ENCODE measurements around the gene ASB15.

ASB15 gene

GRCh38 chr7:123660514-123661354, 59.1 kb downstream of the ASB15 start:
- CTCF ChIA-PET: interaction anchor here (0.7 kb wide), 1 partner anchor 763 kb away, joined by 4 read pairs; no protein-coding TSS in a partner anchor
- TF ChIP-seq ZFP3 (tag by site-specific recombination; IDR thresholded peaks at IDR 0.05; ENCODE audit: low read depth) (no peak), ZNF341 (tag by site-specific recombination; IDR thresholded peaks at IDR 0.05; ENCODE audit: low read depth) (peak; percentile 53; the same call in 1 of the 2 replicates)
- Histone ChIP-seq H3K4me1 (ENCODE audit: control insufficient read depth, insufficient read depth, low read length) (no peaks in the 10 kb centered on the region), H3K36me3 (ENCODE audit: control insufficient read depth in 2 of 2, insufficient read depth in 1 of 2, low read length in 2 of 2) (no peaks in the 10 kb centered on the region), H3K27ac (ENCODE audit: extremely low read depth, low read depth, low read length) (no peak overlapping the region), H3K4me3 (ENCODE audit: low read depth, low read length) (no peak overlapping the region), H3K9me3 (ENCODE audit: control insufficient read depth, insufficient read depth, low read depth, low read length) (no peaks in the 10 kb centered on the region)
- POLR2A ChIA-PET: interaction anchor here (1.1 kb wide), 1 partner anchor 16 kb away, joined by 4 read pairs; no protein-coding TSS in a partner anchor

DNA sequence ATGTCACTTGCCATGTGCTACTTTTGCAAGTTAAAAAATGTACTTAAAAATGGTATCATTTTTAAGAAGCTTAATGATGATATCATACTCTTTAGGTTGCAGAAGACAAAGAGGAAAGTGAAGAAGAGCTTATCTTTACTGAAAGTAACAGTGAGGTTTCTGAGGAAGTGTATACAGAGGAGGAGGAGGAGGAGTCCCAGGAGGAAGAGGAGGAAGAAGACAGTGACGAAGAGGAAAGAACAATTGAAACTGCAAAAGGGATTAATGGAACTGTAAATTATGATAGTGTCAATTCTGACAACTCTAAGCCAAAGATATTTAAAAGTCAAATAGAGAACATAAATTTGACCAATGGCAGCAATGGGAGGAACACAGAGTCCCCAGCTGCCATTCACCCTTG, 60.1 kb downstream of the ASB15 start:
- Histone ChIP-seq H3K27ac (ENCODE audit: extremely low read depth, low read depth, low read length) (no peak overlapping the region), H3K4me3 (ENCODE audit: low read depth, low read length) (no peak overlapping the region), H3K36me3 (ENCODE audit: control insufficient read depth in 2 of 2, insufficient read depth in 1 of 2, low read length in 2 of 2) (no peaks in the 10 kb centered on the region), H3K9me3 (ENCODE audit: control insufficient read depth, insufficient read depth, low read depth, low read length) (no peaks in the 10 kb centered on the region), H3K4me1 (ENCODE audit: control insufficient read depth, insufficient read depth, low read length) (no peaks in the 10 kb centered on the region)
- POLR2A ChIA-PET: interaction anchor here (1.1 kb wide), 1 partner anchor 17 kb away, joined by 4 read pairs; no protein-coding TSS in a partner anchor
- CTCF ChIA-PET: no interaction called here
- TF ChIP-seq, protein P1, sequence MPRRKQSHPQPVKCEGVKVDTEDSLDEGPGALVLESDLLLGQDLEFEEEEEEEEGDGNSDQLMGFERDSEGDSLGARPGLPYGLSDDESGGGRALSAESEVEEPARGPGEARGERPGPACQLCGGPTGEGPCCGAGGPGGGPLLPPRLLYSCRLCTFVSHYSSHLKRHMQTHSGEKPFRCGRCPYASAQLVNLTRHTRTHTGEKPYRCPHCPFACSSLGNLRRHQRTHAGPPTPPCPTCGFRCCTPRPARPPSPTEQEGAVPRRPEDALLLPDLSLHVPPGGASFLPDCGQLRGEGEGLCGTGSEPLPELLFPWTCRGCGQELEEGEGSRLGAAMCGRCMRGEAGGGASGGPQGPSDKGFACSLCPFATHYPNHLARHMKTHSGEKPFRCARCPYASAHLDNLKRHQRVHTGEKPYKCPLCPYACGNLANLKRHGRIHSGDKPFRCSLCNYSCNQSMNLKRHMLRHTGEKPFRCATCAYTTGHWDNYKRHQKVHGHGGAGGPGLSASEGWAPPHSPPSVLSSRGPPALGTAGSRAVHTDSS (tag by site-specific recombination; IDR thresholded peaks at IDR 0.05): peak; percentile 70
- TF ChIP-seq ZNF654 (tag by site-specific recombination; IDR thresholded peaks at IDR 0.05; ENCODE audit: low read depth): no peak

GRCh38 chr7:123662293-123662692, 60.7 kb downstream of the ASB15 start:
- ChIA-PET CTCF (interaction anchor here (0.7 kb wide), 1 partner anchor 1795 kb away, joined by 3 read pairs; no protein-coding TSS in a partner anchor), POLR2A (no interaction called here)
- no peaks in the 10 kb centered on the region for H3K36me3 ChIP-seq (ENCODE audit: control insufficient read depth in 2 of 2, insufficient read depth in 1 of 2, low read length in 2 of 2)
- no peaks in the 10 kb centered on the region for H3K9me3 ChIP-seq (ENCODE audit: control insufficient read depth, insufficient read depth, low read depth, low read length)
- no peaks in the 10 kb centered on the region for H3K4me1 ChIP-seq (ENCODE audit: control insufficient read depth, insufficient read depth, low read length)
- no peak overlapping the region for H3K4me3 ChIP-seq (ENCODE audit: low read depth, low read length)
- no peak overlapping the region for H3K27ac ChIP-seq (ENCODE audit: extremely low read depth, low read depth, low read length)
- TF ChIP-seq ZBTB49 (tag by site-specific recombination; IDR thresholded peaks at IDR 0.05; ENCODE audit: low read depth) (no peak), ZNF530 (tag by site-specific recombination; IDR thresholded peaks at IDR 0.05; ENCODE audit: low read depth) (no peak), YY1 (tag by site-specific recombination; IDR thresholded peaks at IDR 0.05) (no peak), ZNF621 (tag by site-specific recombination; IDR thresholded peaks at IDR 0.05) (no peak), ZNF600 (tag by site-specific recombination; IDR thresholded peaks at IDR 0.05) (no peak), ZNF654 (tag by site-specific recombination; IDR thresholded peaks at IDR 0.05; ENCODE audit: low read depth) (no peak), ZNF639 (tag by site-specific recombination; IDR thresholded peaks at IDR 0.05) (no peak), WT1 (tag by site-specific recombination; IDR thresholded peaks at IDR 0.05) (no peak), ZNF585B (tag by site-specific recombination; IDR thresholded peaks at IDR 0.05) (no peak), ZNF121 (tag by site-specific recombination; IDR thresholded peaks at IDR 0.05) (no peak), TRIM28 (IDR thresholded peaks at IDR 0.05; ENCODE audit: borderline replicate concordance, low read length) (no peak), ZNF423 (tag by site-specific recombination; IDR thresholded peaks at IDR 0.05) (no peak), SETDB1 (IDR thresholded peaks at IDR 0.05; ENCODE audit: insufficient read length, low read length) (no peak), ZNF514 (tag by site-specific recombination; IDR thresholded peaks at IDR 0.05) (no peak), ZNF645 (tag by site-specific recombination; IDR thresholded peaks at IDR 0.05) (no peak), ZNF433 (tag by site-specific recombination; IDR thresholded peaks at IDR 0.05; ENCODE audit: low read depth) (no peak), ZNF830 (tag by site-specific recombination; IDR thresholded peaks at IDR 0.05; ENCODE audit: low read depth) (no peak)
- TF ChIP-seq, protein P2, sequence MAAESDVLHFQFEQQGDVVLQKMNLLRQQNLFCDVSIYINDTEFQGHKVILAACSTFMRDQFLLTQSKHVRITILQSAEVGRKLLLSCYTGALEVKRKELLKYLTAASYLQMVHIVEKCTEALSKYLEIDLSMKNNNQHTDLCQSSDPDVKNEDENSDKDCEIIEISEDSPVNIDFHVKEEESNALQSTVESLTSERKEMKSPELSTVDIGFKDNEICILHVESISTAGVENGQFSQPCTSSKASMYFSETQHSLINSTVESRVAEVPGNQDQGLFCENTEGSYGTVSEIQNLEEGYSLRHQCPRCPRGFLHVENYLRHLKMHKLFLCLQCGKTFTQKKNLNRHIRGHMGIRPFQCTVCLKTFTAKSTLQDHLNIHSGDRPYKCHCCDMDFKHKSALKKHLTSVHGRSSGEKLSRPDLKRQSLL (tag by site-specific recombination; IDR thresholded peaks at IDR 0.05): no peak
- TF ChIP-seq, protein P3, sequence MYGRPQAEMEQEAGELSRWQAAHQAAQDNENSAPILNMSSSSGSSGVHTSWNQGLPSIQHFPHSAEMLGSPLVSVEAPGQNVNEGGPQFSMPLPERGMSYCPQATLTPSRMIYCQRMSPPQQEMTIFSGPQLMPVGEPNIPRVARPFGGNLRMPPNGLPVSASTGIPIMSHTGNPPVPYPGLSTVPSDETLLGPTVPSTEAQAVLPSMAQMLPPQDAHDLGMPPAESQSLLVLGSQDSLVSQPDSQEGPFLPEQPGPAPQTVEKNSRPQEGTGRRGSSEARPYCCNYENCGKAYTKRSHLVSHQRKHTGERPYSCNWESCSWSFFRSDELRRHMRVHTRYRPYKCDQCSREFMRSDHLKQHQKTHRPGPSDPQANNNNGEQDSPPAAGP (tag by site-specific recombination; IDR thresholded peaks at IDR 0.05): no peak

Data from HEK293 (cell line).